Mucosa of stomach (tissue), 1 donor: Measurements from ENCODE around the gene GBP1.
"Not testable (repeated sequence)": the region's sequence is repeated elsewhere in the genome, so short reads cannot be mapped to it uniquely, and the experiment has no call there.

ENCODE experiments used
- H3K27me3 ChIP-seq: one replicate; pipeline ENCODE4 v1.7.0; 2013; ENCODE audit warnings: mild to moderate bottlenecking, low read length; ENCODE audit not compliant: control insufficient read depth, insufficient read depth
- H3K36me3 ChIP-seq: one replicate; pipeline ENCODE4 v1.7.0; 2013; ENCODE audit warnings: low read length; ENCODE audit not compliant: control insufficient read depth, insufficient read depth
- H3K4me1 ChIP-seq: one replicate; pipeline ENCODE4 v1.7.0; 2013; ENCODE audit warnings: mild to moderate bottlenecking, low read length; ENCODE audit not compliant: control insufficient read depth, insufficient read depth
- H3K4me3 ChIP-seq: one replicate; pipeline ENCODE4 v1.7.0; 2013; ENCODE audit warnings: low read length
- H3K9ac ChIP-seq: one replicate; pipeline ENCODE4 v1.7.0; 2013; ENCODE audit warnings: mild to moderate bottlenecking, low read length, moderate library complexity
- H3K9me3 ChIP-seq: one replicate; pipeline ENCODE4 v1.7.0; 2013; ENCODE audit warnings: mild to moderate bottlenecking, low read length, moderate library complexity; ENCODE audit not compliant: control insufficient read depth
- donor health status: Pancreatic carcinoma.

The GBP1 gene

GRCh38 chr1:89050649-89051033, 14.4 kb downstream of the GBP1 start:
- H3K9me3 ChIP-seq: no peaks in the 10 kb centered on the region
- H3K9ac ChIP-seq: no peak overlapping the region
- no peaks in the 10 kb centered on the region for H3K27me3 ChIP-seq
- peaks cover 11% of the 10 kb centered on the region for H3K4me1 ChIP-seq
- no peak overlapping the region for H3K4me3 ChIP-seq
- H3K36me3 ChIP-seq: no peaks in the 10 kb centered on the region

- H3K4me3 ChIP-seq, H3K9ac ChIP-seq, H3K36me3 ChIP-seq, H3K9me3 ChIP-seq, H3K27me3 ChIP-seq: not testable (repeated sequence)
- peaks cover 11% of the 10 kb centered on the region for H3K4me1 ChIP-seq
Observed at GRCh38 chr1:89049901-89050648, 14.9 kb downstream of the GBP1 start.

GRCh38 chr1:89049187-89049586, 15.8 kb downstream of the GBP1 start:
- H3K9ac ChIP-seq, H3K36me3 ChIP-seq, H3K27me3 ChIP-seq, H3K4me3 ChIP-seq, H3K9me3 ChIP-seq: not testable (repeated sequence)
- H3K4me1 ChIP-seq: peaks cover 11% of the 10 kb centered on the region

DNA sequence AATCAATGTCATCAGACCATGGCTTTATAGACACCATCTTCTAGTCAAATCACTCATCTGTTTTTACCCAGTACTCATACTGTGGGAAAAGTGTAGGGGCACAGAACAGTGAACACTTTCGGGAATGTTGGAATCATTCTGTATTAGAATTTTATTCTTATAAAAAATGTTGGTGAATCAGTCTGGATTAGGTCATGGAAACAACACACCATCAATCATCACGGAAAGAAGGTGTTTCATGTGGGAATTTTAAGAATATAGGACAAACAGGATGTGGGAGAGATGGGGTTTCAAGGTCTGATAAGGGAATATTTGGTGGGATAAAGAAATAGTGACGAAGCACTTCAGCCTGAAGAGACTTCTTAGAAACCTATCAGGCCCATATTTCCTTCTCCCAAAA, 17.3 kb downstream of the GBP1 start:
- no peaks in the 10 kb centered on the region for H3K27me3 ChIP-seq
- H3K9me3 ChIP-seq: no peaks in the 10 kb centered on the region
- no peak overlapping the region for H3K4me3 ChIP-seq
- H3K4me1 ChIP-seq: peaks cover 11% of the 10 kb centered on the region
- H3K9ac ChIP-seq: no peak overlapping the region
- no peaks in the 10 kb centered on the region for H3K36me3 ChIP-seq

DNA sequence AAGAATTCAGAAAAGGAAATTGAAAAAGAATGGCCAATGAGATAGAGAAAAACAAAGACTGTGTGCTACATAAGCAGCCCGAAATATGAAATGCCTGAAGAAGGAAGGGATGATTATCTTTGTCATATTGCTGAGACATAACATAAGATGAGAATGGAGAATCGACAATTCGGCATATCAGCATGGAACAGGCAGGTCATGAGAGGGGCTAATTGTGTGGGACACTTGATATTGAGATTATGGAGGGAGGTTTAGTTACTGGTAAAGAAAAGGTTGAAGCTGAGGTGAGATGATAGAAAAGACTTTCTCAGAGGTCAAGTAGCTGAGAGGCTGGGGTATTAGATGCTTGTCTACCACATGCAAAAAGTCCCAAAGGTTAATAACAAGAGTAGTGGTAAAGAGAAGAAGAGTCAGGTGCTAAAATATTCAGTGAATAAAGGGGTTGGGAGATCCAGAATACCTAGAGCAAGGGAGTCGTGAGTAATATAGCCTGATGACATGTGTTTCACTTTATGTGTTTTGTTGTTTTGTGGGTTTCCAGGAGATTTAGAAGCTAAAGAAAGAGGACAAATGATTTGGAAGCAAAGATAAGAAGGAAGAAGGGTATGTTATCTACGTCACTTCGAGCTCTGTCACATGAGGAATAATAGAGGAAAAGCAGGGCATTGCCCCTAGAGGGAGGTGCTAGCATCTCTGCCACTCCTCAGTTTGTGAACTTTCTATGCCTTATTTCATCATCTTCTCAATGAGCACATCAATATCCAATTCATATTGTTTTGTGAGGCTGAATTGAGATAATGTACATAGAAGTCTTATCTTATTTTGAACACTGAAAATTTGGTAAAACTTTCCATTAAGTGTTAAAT, 18.5 kb downstream of the GBP1 start:
- not testable (repeated sequence) for H3K36me3 ChIP-seq, H3K4me3 ChIP-seq, H3K9me3 ChIP-seq, H3K9ac ChIP-seq, H3K27me3 ChIP-seq
- H3K4me1 ChIP-seq: peaks cover 11% of the 10 kb centered on the region

DNA sequence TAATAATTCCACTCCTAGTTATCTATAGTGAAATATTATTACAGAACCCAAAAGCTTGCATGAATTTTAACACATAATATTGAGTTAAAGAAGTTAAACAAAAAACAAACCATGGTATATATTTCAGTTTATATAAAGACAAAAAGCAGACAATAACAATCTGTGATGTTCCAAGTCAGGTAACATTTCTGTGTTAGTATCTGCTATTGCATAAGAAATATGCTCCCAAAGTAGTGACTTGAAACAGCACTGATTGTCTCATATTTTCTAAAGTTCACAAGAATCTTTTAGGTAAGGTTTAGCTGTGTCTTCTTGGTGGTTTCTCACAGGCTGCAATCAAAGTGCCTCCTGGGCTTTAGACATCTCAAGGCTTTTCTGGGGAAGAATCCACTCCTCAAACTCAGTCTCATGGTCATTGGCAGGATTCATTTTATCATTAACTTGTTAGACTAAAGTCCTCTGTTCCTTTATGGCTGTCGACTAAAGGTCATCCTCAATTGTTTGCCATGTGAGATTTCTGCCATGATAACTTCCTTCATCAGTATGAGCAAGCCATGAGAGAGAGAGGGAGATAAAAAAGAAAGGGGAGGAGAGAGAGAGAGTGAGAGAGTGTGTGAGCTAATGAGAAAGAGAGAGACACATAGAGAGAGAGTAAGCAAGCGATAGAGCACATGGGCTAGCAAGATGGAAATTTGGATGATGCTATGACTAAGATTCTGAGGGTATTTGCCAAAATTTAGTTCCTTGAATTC, 19.9 kb downstream of the GBP1 start:
- H3K4me1 ChIP-seq: peaks cover 4% of the 10 kb centered on the region
- no peak overlapping the region for H3K4me3 ChIP-seq
- H3K9ac ChIP-seq: no peak overlapping the region
- H3K27me3 ChIP-seq: no peaks in the 10 kb centered on the region
- no peaks in the 10 kb centered on the region for H3K9me3 ChIP-seq
- H3K36me3 ChIP-seq: no peaks in the 10 kb centered on the region

GRCh38 chr1:89043940-89044339, 21.1 kb downstream of the GBP1 start:
- H3K4me1 ChIP-seq: no peaks in the 10 kb centered on the region
- no peak overlapping the region for H3K4me3 ChIP-seq
- H3K36me3 ChIP-seq: no peaks in the 10 kb centered on the region
- no peaks in the 10 kb centered on the region for H3K27me3 ChIP-seq
- H3K9ac ChIP-seq: no peak overlapping the region
- no peaks in the 10 kb centered on the region for H3K9me3 ChIP-seq

- Histone ChIP-seq H3K4me3 (no peak overlapping the region), H3K9ac (no peak overlapping the region), H3K27me3 (no peaks in the 10 kb centered on the region), H3K4me1 (no peaks in the 10 kb centered on the region), H3K36me3 (no peaks in the 10 kb centered on the region), H3K9me3 (no peaks in the 10 kb centered on the region)
Observed at GRCh38 chr1:89042491-89042890, 22.5 kb downstream of the GBP1 start.

DNA sequence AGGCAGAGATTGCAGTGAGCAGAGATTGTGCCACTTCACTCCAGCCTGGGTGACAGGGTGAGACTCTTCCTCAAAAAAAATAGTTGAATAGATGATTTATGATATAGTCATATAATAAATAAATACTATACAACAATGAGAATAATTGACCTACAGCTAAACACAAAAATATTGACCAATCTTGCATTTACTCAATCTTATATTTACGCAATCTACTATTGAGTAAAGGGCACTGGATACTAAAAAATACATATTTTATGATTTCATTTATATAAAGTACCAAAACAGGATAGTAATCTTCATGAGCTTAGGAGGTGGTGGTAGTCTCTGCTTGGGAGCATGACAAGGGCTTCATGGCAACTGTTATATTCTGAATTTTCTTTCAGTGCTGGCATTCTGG, 23.3 kb downstream of the GBP1 start:
- Histone ChIP-seq H3K36me3 (no peaks in the 10 kb centered on the region), H3K9ac (no peak overlapping the region), H3K27me3 (no peaks in the 10 kb centered on the region), H3K4me1 (no peaks in the 10 kb centered on the region), H3K9me3 (no peaks in the 10 kb centered on the region), H3K4me3 (no peak overlapping the region)

GRCh38 chr1:89041119-89041641, 23.8 kb downstream of the GBP1 start:
- no peaks in the 10 kb centered on the region for H3K27me3 ChIP-seq
- no peak overlapping the region for H3K4me3 ChIP-seq
- H3K9me3 ChIP-seq: no peaks in the 10 kb centered on the region
- H3K36me3 ChIP-seq: no peaks in the 10 kb centered on the region
- no peaks in the 10 kb centered on the region for H3K4me1 ChIP-seq
- no peak overlapping the region for H3K9ac ChIP-seq

- Histone ChIP-seq H3K4me1 (no peaks in the 10 kb centered on the region), H3K27me3 (no peaks in the 10 kb centered on the region), H3K9me3 (no peaks in the 10 kb centered on the region), H3K36me3 (no peaks in the 10 kb centered on the region), H3K9ac (no peak overlapping the region), H3K4me3 (no peak overlapping the region)
Observed at GRCh38 chr1:89040315-89040626, 24.7 kb downstream of the GBP1 start.

DNA sequence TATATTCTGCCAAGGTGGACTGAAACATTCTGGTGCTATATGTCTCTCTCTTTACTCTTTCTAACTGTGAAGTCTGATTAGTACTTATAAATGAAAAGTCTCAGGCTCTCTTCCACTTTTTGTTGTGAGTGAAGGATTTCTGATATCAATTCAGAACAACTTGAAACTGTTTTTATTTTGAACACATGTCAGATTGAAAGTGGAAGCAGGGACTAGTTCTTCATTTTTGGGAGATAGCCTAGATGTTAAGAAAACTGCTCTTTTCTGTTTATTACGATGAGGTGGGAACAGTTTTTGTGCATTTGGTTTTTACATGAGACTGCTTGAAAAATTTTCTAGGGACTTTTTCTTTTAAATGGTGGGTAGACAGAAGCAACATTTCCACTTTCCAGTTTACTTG, 27.8 kb downstream of the GBP1 start:
- Histone ChIP-seq H3K27me3 (no peaks in the 10 kb centered on the region), H3K9me3 (no peaks in the 10 kb centered on the region), H3K9ac (no peak overlapping the region), H3K36me3 (no peaks in the 10 kb centered on the region), H3K4me3 (no peak overlapping the region), H3K4me1 (peaks cover 6% of the 10 kb centered on the region)
